Measurements from ENCODE around the gene RCAN2.
A peak's percentile ranks its signal among the peaks of the same experiment; 100 is the strongest.

Gene RCAN2

DNA sequence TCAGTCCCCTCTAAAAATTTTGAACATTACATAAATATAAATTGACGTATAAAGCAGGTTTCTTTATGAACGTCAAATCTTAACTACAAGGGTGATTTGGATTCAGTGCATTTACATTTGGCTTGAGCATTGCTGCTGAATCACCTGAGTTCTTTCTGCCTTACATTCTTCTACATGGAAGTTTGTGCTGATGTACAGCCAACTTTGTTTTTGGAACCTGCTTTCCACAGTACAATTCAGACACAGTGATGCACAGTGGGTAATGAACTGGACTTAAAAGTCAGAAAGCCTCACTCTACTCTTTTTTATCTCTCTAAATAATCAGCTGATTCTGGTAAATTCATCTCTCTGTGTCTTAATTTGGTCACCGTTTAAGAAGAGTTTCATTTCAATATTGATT lies 47.6 kb downstream of the RCAN2 start:
- Histone ChIP-seq H3K79me1 (ENCODE audit: low read length) (no peaks in the 10 kb centered on the region), H3K18ac (ENCODE audit: low read length) (no peak overlapping the region), H2BK120ac (ENCODE audit: low read depth, low read length) (no peak overlapping the region), H3K27ac (ENCODE audit: low read depth, low read length) (no peak overlapping the region), H3K4ac (ENCODE audit: low read depth, low read length) (no peak overlapping the region), H3K23ac (ENCODE audit: low read length) (no peak overlapping the region), H3K36me3 (ENCODE audit: control insufficient read depth, insufficient read depth, low read length) (no peaks in the 10 kb centered on the region), H3K4me3 (ENCODE audit: low read length) (no peak overlapping the region), H2AK5ac (ENCODE audit: low read length) (no peak overlapping the region), H4K5ac (ENCODE audit: low read length) (no peak overlapping the region), H4K8ac (ENCODE audit: low read depth, low read length) (no peak overlapping the region), H3K79me2 (ENCODE audit: control insufficient read depth, insufficient read depth, low read length) (no peaks in the 10 kb centered on the region), H3K27me3 (ENCODE audit: insufficient read depth, low read length, poor library complexity) (no peaks in the 10 kb centered on the region), H3K4me1 (ENCODE audit: control insufficient read depth, low read depth, low read length) (no peaks in the 10 kb centered on the region), H3K4me2 (ENCODE audit: low read length) (no peak overlapping the region), H2BK5ac (ENCODE audit: low read length) (no peak overlapping the region), H3K56ac (ENCODE audit: low read length) (no peak overlapping the region), H2BK15ac (replicated peaks; ENCODE audit: low read depth) (no peak overlapping the region), H3K9ac (ENCODE audit: low read length) (no peak overlapping the region)
- DNase-seq: no peak
- WGBS (ENCODE audit: extremely low coverage, insufficient coverage, low lambda C conversion rate): no CpG with 5 or more reads among the region's 3 CpGs

DNA sequence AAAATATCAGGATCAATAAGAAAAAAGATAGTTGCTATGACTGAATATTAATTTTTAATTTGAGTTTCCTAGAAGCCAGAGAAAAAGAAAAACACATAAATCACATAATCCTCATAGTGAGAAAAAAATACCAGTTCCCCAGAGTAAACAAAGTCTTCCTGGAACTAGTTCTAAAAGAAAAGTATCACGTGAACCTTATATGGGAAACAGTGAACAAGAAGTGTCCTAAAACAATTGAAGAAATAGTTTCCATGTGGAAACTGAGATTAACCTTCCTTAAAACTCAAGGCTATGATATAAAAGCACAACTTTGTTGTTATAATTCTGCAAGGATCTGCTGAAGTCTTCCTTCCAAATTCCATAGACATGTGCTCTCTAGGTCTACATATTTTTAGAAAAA lies 50.6 kb downstream of the RCAN2 start:
- Histone ChIP-seq H3K18ac (ENCODE audit: low read length) (no peak overlapping the region), H2AK5ac (ENCODE audit: low read length) (no peak overlapping the region), H3K27ac (ENCODE audit: low read depth, low read length) (no peak overlapping the region), H4K5ac (ENCODE audit: low read length) (no peak overlapping the region), H3K4me1 (ENCODE audit: control insufficient read depth, low read depth, low read length) (no peaks in the 10 kb centered on the region), H4K8ac (ENCODE audit: low read depth, low read length) (no peak overlapping the region), H3K56ac (ENCODE audit: low read length) (no peak overlapping the region), H3K27me3 (ENCODE audit: insufficient read depth, low read length, poor library complexity) (no peaks in the 10 kb centered on the region), H3K4ac (ENCODE audit: low read depth, low read length) (no peak overlapping the region), H2BK5ac (ENCODE audit: low read length) (no peak overlapping the region), H3K36me3 (ENCODE audit: control insufficient read depth, insufficient read depth, low read length) (no peaks in the 10 kb centered on the region), H3K4me2 (ENCODE audit: low read length) (no peak overlapping the region), H3K23ac (ENCODE audit: low read length) (no peak overlapping the region), H3K79me1 (ENCODE audit: low read length) (no peaks in the 10 kb centered on the region), H3K9ac (ENCODE audit: low read length) (no peak overlapping the region), H2BK120ac (ENCODE audit: low read depth, low read length) (no peak overlapping the region), H3K79me2 (ENCODE audit: control insufficient read depth, insufficient read depth, low read length) (no peaks in the 10 kb centered on the region), H3K4me3 (ENCODE audit: low read length) (no peak overlapping the region), H2BK15ac (replicated peaks; ENCODE audit: low read depth) (no peak overlapping the region)
- WGBS (ENCODE audit: extremely low coverage, insufficient coverage, low lambda C conversion rate): no CpG with 5 or more reads among the region's 1 CpG
- no peak for DNase-seq

GRCh38 chr6:46440141-46440540 lies 51.1 kb downstream of the RCAN2 start:
- H3K4me2 ChIP-seq (ENCODE audit: low read length): no peak overlapping the region

GRCh38 chr6:46438245-46438644 lies 53.0 kb downstream of the RCAN2 start:
- WGBS (ENCODE audit: extremely low coverage, insufficient coverage, low lambda C conversion rate): no CpG with 5 or more reads among the region's 4 CpGs
- Histone ChIP-seq H3K79me2 (ENCODE audit: control insufficient read depth, insufficient read depth, low read length) (no peaks in the 10 kb centered on the region), H3K4me2 (ENCODE audit: low read length) (no peak overlapping the region)

More at GRCh38 chr6:46440141-46440540, 51.1 kb downstream of the RCAN2 start:
- no peak for DNase-seq
- no peaks in the 10 kb centered on the region for H3K4me1 ChIP-seq (ENCODE audit: control insufficient read depth, low read depth, low read length)
- no peak overlapping the region for H3K27ac ChIP-seq (ENCODE audit: low read depth, low read length)
- H2BK15ac ChIP-seq (replicated peaks; ENCODE audit: low read depth): no peak overlapping the region
- H2BK120ac ChIP-seq (ENCODE audit: low read depth, low read length): no peak overlapping the region
- no peak overlapping the region for H3K23ac ChIP-seq (ENCODE audit: low read length)
- H3K27me3 ChIP-seq (ENCODE audit: insufficient read depth, low read length, poor library complexity): no peaks in the 10 kb centered on the region
- no peaks in the 10 kb centered on the region for H3K79me1 ChIP-seq (ENCODE audit: low read length)
- no peaks in the 10 kb centered on the region for H3K79me2 ChIP-seq (ENCODE audit: control insufficient read depth, insufficient read depth, low read length)
- H4K8ac ChIP-seq (ENCODE audit: low read depth, low read length): no peak overlapping the region
- no peak overlapping the region for H4K5ac ChIP-seq (ENCODE audit: low read length)
- H3K36me3 ChIP-seq (ENCODE audit: control insufficient read depth, insufficient read depth, low read length): no peaks in the 10 kb centered on the region
- H2AK5ac ChIP-seq (ENCODE audit: low read length): no peak overlapping the region
- H3K9ac ChIP-seq (ENCODE audit: low read length): no peak overlapping the region
- no peak overlapping the region for H3K18ac ChIP-seq (ENCODE audit: low read length)
- H3K56ac ChIP-seq (ENCODE audit: low read length): no peak overlapping the region
- no peak overlapping the region for H3K4ac ChIP-seq (ENCODE audit: low read depth, low read length)
- H2BK5ac ChIP-seq (ENCODE audit: low read length): no peak overlapping the region
- H3K4me3 ChIP-seq (ENCODE audit: low read length): no peak overlapping the region
- WGBS (ENCODE audit: extremely low coverage, insufficient coverage, low lambda C conversion rate): no CpG with 5 or more reads among the region's 2 CpGs

DNA sequence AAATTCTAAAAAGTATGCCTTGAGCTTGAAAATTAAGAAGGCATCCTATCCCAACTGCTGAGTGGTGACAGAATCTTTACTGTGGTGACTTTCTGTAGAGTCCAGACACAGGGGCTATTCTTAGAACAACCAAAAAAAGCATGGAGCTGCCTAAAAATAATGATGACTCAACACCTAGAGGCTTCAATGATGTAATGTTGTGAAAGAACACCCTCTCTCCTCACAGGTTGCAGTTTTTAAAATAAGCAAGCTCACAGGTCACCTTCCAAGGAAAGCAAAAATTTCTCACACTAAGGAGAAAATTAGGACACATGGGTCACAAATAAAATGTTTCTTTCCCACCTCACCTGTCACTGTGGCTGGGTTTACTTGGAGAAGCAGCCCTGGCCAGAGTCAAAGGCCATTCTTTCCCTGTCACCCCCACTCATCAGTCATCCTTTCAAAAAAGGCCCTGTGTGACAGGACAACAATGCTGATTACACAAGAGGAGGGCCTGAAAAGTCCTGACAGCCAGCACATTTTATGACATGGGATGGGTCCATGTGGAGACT lies 53.5 kb downstream of the RCAN2 start:
- no peak overlapping the region for H3K27ac ChIP-seq (ENCODE audit: low read depth, low read length)
- no peak overlapping the region for H3K4ac ChIP-seq (ENCODE audit: low read depth, low read length)
- H3K9ac ChIP-seq (ENCODE audit: low read length): no peak overlapping the region
- no peak overlapping the region for H3K4me3 ChIP-seq (ENCODE audit: low read length)
- no peak overlapping the region for H3K4me2 ChIP-seq (ENCODE audit: low read length)
- H4K8ac ChIP-seq (ENCODE audit: low read depth, low read length): no peak overlapping the region
- no peaks in the 10 kb centered on the region for H3K79me2 ChIP-seq (ENCODE audit: control insufficient read depth, insufficient read depth, low read length)
- peak; percentile 57 for DNase-seq
- H3K79me1 ChIP-seq (ENCODE audit: low read length): no peaks in the 10 kb centered on the region
- H2BK120ac ChIP-seq (ENCODE audit: low read depth, low read length): no peak overlapping the region
- no peak overlapping the region for H2BK5ac ChIP-seq (ENCODE audit: low read length)
- no peaks in the 10 kb centered on the region for H3K4me1 ChIP-seq (ENCODE audit: control insufficient read depth, low read depth, low read length)
- H4K5ac ChIP-seq (ENCODE audit: low read length): no peak overlapping the region
- H3K56ac ChIP-seq (ENCODE audit: low read length): no peak overlapping the region
- H2BK15ac ChIP-seq (replicated peaks; ENCODE audit: low read depth): no peak overlapping the region
- no peak overlapping the region for H3K18ac ChIP-seq (ENCODE audit: low read length)
- H3K23ac ChIP-seq (ENCODE audit: low read length): no peak overlapping the region
- no peak overlapping the region for H2AK5ac ChIP-seq (ENCODE audit: low read length)
- no peaks in the 10 kb centered on the region for H3K27me3 ChIP-seq (ENCODE audit: insufficient read depth, low read length, poor library complexity)
- no peaks in the 10 kb centered on the region for H3K36me3 ChIP-seq (ENCODE audit: control insufficient read depth, insufficient read depth, low read length)

More at GRCh38 chr6:46438245-46438644, 53.0 kb downstream of the RCAN2 start:
- no peak overlapping the region for H3K4me3 ChIP-seq (ENCODE audit: low read length)
- no peak overlapping the region for H3K23ac ChIP-seq (ENCODE audit: low read length)
- H4K8ac ChIP-seq (ENCODE audit: low read depth, low read length): no peak overlapping the region
- no peak overlapping the region for H3K18ac ChIP-seq (ENCODE audit: low read length)
- DNase-seq: no peak
- H2BK120ac ChIP-seq (ENCODE audit: low read depth, low read length): no peak overlapping the region
- H2AK5ac ChIP-seq (ENCODE audit: low read length): no peak overlapping the region
- no peak overlapping the region for H2BK15ac ChIP-seq (replicated peaks; ENCODE audit: low read depth)
- H3K9ac ChIP-seq (ENCODE audit: low read length): no peak overlapping the region
- no peaks in the 10 kb centered on the region for H3K27me3 ChIP-seq (ENCODE audit: insufficient read depth, low read length, poor library complexity)
- H3K56ac ChIP-seq (ENCODE audit: low read length): no peak overlapping the region
- H2BK5ac ChIP-seq (ENCODE audit: low read length): no peak overlapping the region
- H4K5ac ChIP-seq (ENCODE audit: low read length): no peak overlapping the region
- H3K4me1 ChIP-seq (ENCODE audit: control insufficient read depth, low read depth, low read length): no peaks in the 10 kb centered on the region
- no peak overlapping the region for H3K4ac ChIP-seq (ENCODE audit: low read depth, low read length)
- no peak overlapping the region for H3K27ac ChIP-seq (ENCODE audit: low read depth, low read length)
- no peaks in the 10 kb centered on the region for H3K36me3 ChIP-seq (ENCODE audit: control insufficient read depth, insufficient read depth, low read length)
- H3K79me1 ChIP-seq (ENCODE audit: low read length): no peaks in the 10 kb centered on the region

- no peak overlapping the region for H2BK120ac ChIP-seq (ENCODE audit: low read depth, low read length)
- H3K4me3 ChIP-seq (ENCODE audit: low read length): no peak overlapping the region
- no peak overlapping the region for H3K4me2 ChIP-seq (ENCODE audit: low read length)
- no peak overlapping the region for H3K56ac ChIP-seq (ENCODE audit: low read length)
- H2AK5ac ChIP-seq (ENCODE audit: low read length): no peak overlapping the region
- no peaks in the 10 kb centered on the region for H3K79me2 ChIP-seq (ENCODE audit: control insufficient read depth, insufficient read depth, low read length)
- H3K9ac ChIP-seq (ENCODE audit: low read length): no peak overlapping the region
- no peak overlapping the region for H3K4ac ChIP-seq (ENCODE audit: low read depth, low read length)
- H3K27ac ChIP-seq (ENCODE audit: low read depth, low read length): no peak overlapping the region
- no peaks in the 10 kb centered on the region for H3K36me3 ChIP-seq (ENCODE audit: control insufficient read depth, insufficient read depth, low read length)
- no peak overlapping the region for H3K18ac ChIP-seq (ENCODE audit: low read length)
- H4K5ac ChIP-seq (ENCODE audit: low read length): no peak overlapping the region
- H2BK5ac ChIP-seq (ENCODE audit: low read length): no peak overlapping the region
- DNase-seq: no peak
- no peak overlapping the region for H3K23ac ChIP-seq (ENCODE audit: low read length)
- H2BK15ac ChIP-seq (replicated peaks; ENCODE audit: low read depth): no peak overlapping the region
- H4K8ac ChIP-seq (ENCODE audit: low read depth, low read length): no peak overlapping the region
- H3K79me1 ChIP-seq (ENCODE audit: low read length): no peaks in the 10 kb centered on the region
- H3K4me1 ChIP-seq (ENCODE audit: control insufficient read depth, low read depth, low read length): no peaks in the 10 kb centered on the region
- H3K27me3 ChIP-seq (ENCODE audit: insufficient read depth, low read length, poor library complexity): no peaks in the 10 kb centered on the region
Observed at GRCh38 chr6:46422619-46423018, 68.6 kb downstream of the RCAN2 start.

All from mesendoderm (in vitro differentiated cells).